Vagina (tissue), 2 donors: ENCODE results near the gene REC8. TPM values are rescaled to one million over a fixed set of nuclear protein-coding genes. Genes with fewer than 3 reads are reported as not detected.

Experiments used
- DNase-seq, 2 donors: peaks; one replicate each; pipeline ENCODE4 v3.0.0-alpha.2; 2017; ENCODE audit errors: extremely low spot score in 2 of 2
- H3K27ac ChIP-seq: fragments of 200-600 bp; sonication (generic); one replicate; pipeline ENCODE4 v1.5.1; 2019
- H3K27me3 ChIP-seq: fragments of 200-600 bp; sonication (generic); one replicate; pipeline ENCODE4 v1.5.1; 2019
- H3K36me3 ChIP-seq, 2 donors: fragments of 200-600 bp; sonication (generic); one replicate each; pipeline ENCODE4 v1.5.1; 2017 to 2019
- H3K4me1 ChIP-seq: fragments of 200-600 bp; sonication (generic); one replicate; pipeline ENCODE4 v1.5.1; 2019
- H3K4me3 ChIP-seq, 2 donors: fragments of 200-600 bp; sonication (generic); 1 replicate in 1 of 2; 2 replicates in 1 of 2; pipeline ENCODE4 v1.5.1; 2016 to 2019
- H3K9me3 ChIP-seq: fragments of 200-600 bp; sonication (generic); one replicate; pipeline ENCODE4 v1.5.1; 2019
- CTCF ChIP-seq, 3 experiments: fragments of 450-650 bp in 2 of 3; fragments of 200-600 bp in 1 of 3; sonication (generic) in 1 of 3; IDR thresholded peaks; one replicate each; pipeline ENCODE4 v1.5.1; 2017 to 2019; ENCODE audit warnings: antibody characterized with exemption in 3 of 3, mild to moderate bottlenecking in 2 of 3, moderate library complexity in 2 of 3
- POLR2A ChIP-seq, 2 donors: fragments of 450-650 bp; IDR thresholded peaks; one replicate each; pipeline ENCODE4 v1.6.1; 2017; ENCODE audit warnings: antibody characterized with exemption in 2 of 2, mild to moderate bottlenecking in 2 of 2, moderate library complexity in 2 of 2
- POLR2AphosphoS5 ChIP-seq, 2 donors: sonication (generic); formaldehyde crosslinking; IDR thresholded peaks; one replicate each; pipeline ENCODE4 v1.9.0; 2017; ENCODE audit warnings: antibody characterized with exemption in 2 of 2, mild to moderate bottlenecking in 2 of 2, low read depth in 1 of 2; ENCODE audit not compliant: insufficient read depth in 1 of 2
- intact Hi-C: fragments of 100-400 bp; cut with DNase I; formaldehyde crosslinking; loops from one replicate; pipeline ENCODE4 v1.15.1; 2023
- total RNA-seq: library from RNA; depleted of rRNA; stranded (reverse); fragments of >200 nt; gene quantifications from one replicate; pipeline ENCODE4 v1.2.3, GENCODE V29; 2016

Gene REC8
- total RNA-seq, 1 donor from 2014 or later = 5.9 TPM

GRCh38 chr14:24211311-24211710 lies 39.4 kb downstream of the REC8 start:
- Histone ChIP-seq H3K4me1 (peaks cover 44% of the 10 kb centered on the region), H3K27me3 (no peaks in the 10 kb centered on the region), H3K27ac (no peak overlapping the region), H3K36me3 (peaks cover 4 to 21% of the 10 kb centered on the region in 2 donors), H3K9me3 (no peaks in the 10 kb centered on the region), H3K4me3 (no peak overlapping the region)
- no peak for DNase-seq
- intact Hi-C loops = no loop called here
- TF ChIP-seq CTCF (IDR thresholded peaks at IDR 0.05) (no peak), POLR2A (IDR thresholded peaks at IDR 0.05) (no peak), POLR2AphosphoS5 (IDR thresholded peaks at IDR 0.05; ENCODE audit: insufficient read depth in 1 of 2, low read depth in 1 of 2) (no peak)

DNA sequence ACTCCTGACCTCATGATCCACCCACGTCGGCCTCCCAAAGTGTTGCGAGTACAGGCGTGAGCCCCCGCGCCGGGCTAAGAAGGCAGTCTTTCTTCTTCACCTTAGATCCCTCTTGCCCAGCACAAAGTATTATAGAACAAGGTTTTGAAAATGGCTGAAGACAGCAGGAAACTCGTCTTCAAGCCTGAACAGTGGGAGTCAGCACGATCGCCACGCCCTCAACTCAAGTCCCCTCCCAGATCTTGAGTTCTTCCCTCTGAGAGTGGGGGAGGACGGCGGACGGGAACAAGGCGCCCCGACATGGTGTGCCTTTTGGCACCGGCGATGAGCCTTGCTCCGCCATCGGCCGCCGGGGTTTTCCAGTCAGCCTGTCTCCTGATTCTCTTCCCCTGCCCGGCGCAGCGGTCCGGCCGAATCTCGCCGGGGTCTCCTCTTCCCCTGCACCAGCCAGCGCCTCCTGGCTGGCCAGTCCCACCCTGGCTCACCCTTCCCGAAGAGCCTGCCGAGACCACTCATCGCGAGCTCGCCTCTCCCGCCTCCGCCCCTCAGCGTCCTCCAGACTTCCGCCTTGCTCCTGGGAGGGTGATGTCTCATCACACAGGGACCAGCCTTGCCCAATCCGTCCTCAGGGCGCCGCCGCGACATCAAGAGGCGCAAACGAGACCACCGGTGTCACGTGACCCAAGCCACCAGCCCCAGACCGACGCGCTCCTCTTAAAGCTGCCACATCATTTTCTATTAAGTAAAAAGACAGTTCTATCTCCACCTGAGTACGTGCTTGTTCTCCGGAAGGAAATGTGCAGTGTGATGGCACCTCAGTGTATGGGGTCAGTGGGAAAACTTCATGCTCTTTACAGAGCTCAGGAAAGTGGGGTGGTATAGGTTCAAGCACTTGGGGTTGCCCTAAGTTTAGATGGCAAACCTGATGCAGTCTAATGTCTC lies 41.3 kb downstream of the REC8 start, which contains the start of gene CHMP4A:
CHMP4A (minus strand) TSS at position 565 of the 942 bp plus-strand sequence; CDS start at position 516, 49 bp downstream.
- Histone ChIP-seq H3K4me3 (peak within 1 kb of the TSS; percentile 66 to 76), H3K4me1 (peaks cover 45% of the 10 kb centered on the region), H3K36me3 (peaks cover 4 to 21% of the 10 kb centered on the region in 2 donors), H3K27me3 (no peaks in the 10 kb centered on the region), H3K9me3 (no peaks in the 10 kb centered on the region), H3K27ac (peak within 1 kb of the TSS; percentile 86)
- intact Hi-C loops = no loop called here
- peak in 1 of 2 donors; percentile 98 for DNase-seq
- peak in 2 of 3 experiments; percentile 6 to 15 for TF ChIP-seq CTCF (IDR thresholded peaks at IDR 0.05)
- peak in 1 of 2 donors; percentile 89 for TF ChIP-seq POLR2A (IDR thresholded peaks at IDR 0.05)
- peak; percentile 86 to 100 for TF ChIP-seq POLR2AphosphoS5 (IDR thresholded peaks at IDR 0.05; ENCODE audit: insufficient read depth in 1 of 2, low read depth in 1 of 2)

DNA sequence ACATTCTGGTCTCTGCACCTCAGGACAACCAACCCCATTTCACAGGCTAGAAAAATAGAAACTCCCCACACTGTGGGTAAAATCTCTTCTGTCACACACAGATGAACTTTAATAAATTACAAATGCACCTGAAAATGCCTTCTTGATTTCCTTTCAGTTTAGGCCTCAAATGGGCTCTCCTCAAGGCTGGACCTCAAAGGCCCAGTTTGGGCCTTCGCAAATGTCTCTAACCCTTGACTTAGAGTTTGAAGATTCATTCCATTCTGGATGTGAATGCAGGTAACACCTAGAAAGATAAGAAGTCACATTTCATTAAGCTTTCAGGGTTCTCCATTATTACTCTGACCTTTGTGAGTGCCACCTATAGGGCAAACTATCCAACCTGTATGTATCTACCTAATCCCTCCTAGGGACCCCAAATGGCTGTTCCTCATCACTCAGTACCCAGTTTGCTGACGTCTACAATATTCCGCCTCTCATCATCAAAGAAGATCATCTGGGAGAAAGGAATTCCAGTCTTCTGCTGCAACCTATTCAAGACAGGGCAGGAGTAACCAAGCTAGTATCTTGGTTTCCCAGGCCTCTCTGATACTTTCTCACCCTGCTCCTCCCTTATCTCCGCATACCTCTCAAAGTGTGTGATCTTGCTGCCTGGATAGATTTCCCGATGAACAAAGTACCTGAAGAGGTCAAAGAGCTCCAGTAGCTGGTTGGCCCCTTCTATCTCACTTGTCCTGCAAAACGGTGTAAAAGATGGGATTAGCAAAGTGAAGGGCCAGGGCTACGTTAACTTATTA lies 42.2 kb downstream of the REC8 start:
- intact Hi-C loops = no loop called here

More for the DNA sequence above, 42.2 kb downstream of the REC8 start:
- no peak for DNase-seq
- H3K27ac ChIP-seq = peak overlapping the region; percentile 89
- peak overlapping the region; percentile 66 to 76 for H3K4me3 ChIP-seq
- H3K9me3 ChIP-seq = no peaks in the 10 kb centered on the region
- H3K4me1 ChIP-seq = peaks cover 45% of the 10 kb centered on the region
- H3K36me3 ChIP-seq = peaks cover 4 to 21% of the 10 kb centered on the region in 2 donors
- H3K27me3 ChIP-seq = no peaks in the 10 kb centered on the region
- TF ChIP-seq CTCF (IDR thresholded peaks at IDR 0.05) = no peak
- TF ChIP-seq POLR2A (IDR thresholded peaks at IDR 0.05) = no peak
- TF ChIP-seq POLR2AphosphoS5 (IDR thresholded peaks at IDR 0.05; ENCODE audit: insufficient read depth in 1 of 2, low read depth in 1 of 2) = no peak
